ENCODE measurements around the gene ATP5F1A. TPM values are rescaled to one million over a fixed set of nuclear protein-coding genes. Genes with fewer than 3 reads are reported as not detected.
A peak's percentile ranks its signal among the peaks of the same experiment; 100 is the strongest.

ATP5F1A gene
- total and polyA plus RNA-seq, 2 experiments from 2014 or later, result 1,340 to 1,610 TPM

DNA sequence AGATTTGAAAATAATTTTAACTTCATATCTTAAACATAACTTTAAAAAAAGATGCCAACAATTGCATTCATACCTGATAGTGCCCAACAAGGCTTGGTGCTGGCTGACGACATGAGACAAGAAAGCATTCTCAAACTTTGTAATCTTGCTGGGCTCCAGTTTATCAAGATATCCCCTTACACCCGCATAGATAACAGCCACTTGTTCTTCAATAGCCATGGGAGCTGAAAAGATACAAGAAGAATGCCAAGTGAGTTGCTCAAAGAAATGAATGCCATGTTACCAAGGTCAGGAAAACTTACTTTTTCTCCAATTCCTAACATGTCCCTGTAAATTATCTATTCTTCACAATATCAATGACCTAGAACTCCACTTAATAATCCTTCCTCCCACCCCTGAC, 13.7 kb downstream of the ATP5F1A start:
- DNase-seq (ENCODE audit: low read depth in 1 of 2, low spot score in 1 of 2), result no peak
- Histone ChIP-seq H3K27me3 (no peaks in the 10 kb centered on the region), H3K4me1 (ENCODE audit: low read depth) (peaks cover 37% of the 10 kb centered on the region), H3K36me3 (peaks cover 68% of the 10 kb centered on the region), H3K4me3 (no peak overlapping the region), H3K9me3 (ENCODE audit: low read depth) (no peaks in the 10 kb centered on the region), H3K27ac (peak overlapping the region; percentile 80)
- TF ChIP-seq, protein P1, sequence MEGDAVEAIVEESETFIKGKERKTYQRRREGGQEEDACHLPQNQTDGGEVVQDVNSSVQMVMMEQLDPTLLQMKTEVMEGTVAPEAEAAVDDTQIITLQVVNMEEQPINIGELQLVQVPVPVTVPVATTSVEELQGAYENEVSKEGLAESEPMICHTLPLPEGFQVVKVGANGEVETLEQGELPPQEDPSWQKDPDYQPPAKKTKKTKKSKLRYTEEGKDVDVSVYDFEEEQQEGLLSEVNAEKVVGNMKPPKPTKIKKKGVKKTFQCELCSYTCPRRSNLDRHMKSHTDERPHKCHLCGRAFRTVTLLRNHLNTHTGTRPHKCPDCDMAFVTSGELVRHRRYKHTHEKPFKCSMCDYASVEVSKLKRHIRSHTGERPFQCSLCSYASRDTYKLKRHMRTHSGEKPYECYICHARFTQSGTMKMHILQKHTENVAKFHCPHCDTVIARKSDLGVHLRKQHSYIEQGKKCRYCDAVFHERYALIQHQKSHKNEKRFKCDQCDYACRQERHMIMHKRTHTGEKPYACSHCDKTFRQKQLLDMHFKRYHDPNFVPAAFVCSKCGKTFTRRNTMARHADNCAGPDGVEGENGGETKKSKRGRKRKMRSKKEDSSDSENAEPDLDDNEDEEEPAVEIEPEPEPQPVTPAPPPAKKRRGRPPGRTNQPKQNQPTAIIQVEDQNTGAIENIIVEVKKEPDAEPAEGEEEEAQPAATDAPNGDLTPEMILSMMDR (IDR thresholded peaks at IDR 0.05; ENCODE audit: low read depth, low read length), result no peak

DNA sequence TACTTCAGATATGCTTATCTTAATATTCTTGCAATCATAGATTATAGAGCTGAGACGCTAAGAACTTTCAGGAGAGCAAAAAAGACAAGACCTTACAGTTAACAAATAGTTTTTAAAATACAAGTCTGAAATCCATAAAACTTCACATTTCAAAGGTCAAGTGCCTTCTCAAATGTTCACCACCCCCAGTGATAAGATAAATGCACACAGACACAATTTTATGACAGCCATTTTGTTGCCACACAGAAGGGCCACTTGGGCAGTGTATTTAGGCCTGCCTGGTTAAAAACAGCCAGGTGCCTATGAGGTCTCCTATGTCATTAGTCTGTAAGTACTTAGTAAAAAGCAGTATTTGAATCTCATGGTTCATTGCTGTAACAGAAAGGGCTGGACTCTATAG, 17.9 kb downstream of the ATP5F1A start:
- H3K9me3 ChIP-seq (ENCODE audit: low read depth), result no peaks in the 10 kb centered on the region
- H3K27ac ChIP-seq, result peak overlapping the region; percentile 61
- H3K36me3 ChIP-seq, result peaks cover 29% of the 10 kb centered on the region
- H3K4me1 ChIP-seq (ENCODE audit: low read depth), result peaks cover 19% of the 10 kb centered on the region
- DNase-seq (ENCODE audit: low read depth in 1 of 2, low spot score in 1 of 2), result no peak
- no peaks in the 10 kb centered on the region for H3K27me3 ChIP-seq
- no peak overlapping the region for H3K4me3 ChIP-seq
- TF ChIP-seq, protein P1 (IDR thresholded peaks at IDR 0.05; ENCODE audit: low read depth, low read length), result no peak

DNA sequence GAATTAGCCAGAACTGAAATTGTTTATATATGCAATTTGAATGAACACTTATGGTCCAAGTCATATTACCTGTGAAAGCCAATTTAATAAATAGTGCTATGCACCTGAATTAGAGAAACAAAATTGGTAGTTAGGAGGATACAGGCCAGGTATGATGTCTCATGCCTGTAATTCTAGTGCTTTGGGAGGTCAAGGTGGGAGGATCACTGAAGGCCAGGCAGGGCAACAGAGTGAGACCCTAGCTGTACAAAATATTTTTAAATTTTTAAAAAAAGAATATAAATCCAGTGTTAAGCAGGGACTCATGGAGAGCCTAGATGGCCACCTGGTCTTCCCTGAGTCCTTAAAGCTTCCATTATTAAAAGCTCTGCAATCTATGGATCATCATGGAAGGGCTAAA, 18.8 kb downstream of the ATP5F1A start:
- peaks cover 22% of the 10 kb centered on the region for H3K36me3 ChIP-seq
- TF ChIP-seq, protein P1 (IDR thresholded peaks at IDR 0.05; ENCODE audit: low read depth, low read length), result no peak

DNA sequence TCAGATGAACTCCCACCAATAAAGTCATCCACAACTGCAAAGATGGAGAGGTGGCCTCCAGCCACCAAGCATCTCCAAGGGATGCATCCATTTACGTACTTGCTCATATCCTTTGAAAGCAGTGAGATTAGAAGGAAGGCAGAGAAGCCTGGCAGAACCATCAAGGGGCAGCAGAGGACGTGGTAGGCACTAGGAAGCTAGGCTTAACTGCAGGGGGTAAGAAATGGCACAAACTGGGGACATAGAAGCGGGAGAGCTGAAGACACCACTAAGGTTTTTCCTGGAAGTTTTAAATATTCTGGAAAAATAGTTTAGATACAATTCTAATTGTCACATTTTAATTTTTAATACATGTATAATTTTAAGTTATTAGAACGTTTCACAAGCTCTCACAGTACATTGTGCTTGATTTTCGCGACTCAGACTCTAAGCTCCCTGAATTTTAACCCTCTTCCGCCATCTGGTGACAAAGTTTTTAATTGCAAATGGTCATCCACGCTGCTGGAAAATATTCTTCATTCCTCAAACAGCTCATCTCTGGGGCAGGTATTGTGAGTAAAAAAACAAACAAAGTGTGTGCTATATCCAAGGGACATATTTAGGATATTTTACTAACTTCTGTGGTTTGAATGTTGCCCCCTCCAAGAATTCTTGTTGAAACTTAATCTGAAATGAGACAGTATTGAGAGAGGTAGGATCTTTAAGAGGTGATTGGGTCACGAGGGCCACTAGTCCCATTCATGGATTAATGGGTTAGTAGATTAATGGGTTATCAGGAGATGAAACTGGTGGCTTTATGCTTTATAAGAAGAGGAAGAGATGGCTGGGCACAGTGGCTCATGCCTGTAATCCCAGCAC, 24.4 kb downstream of the ATP5F1A start:
- Histone ChIP-seq H3K36me3 (no peaks in the 10 kb centered on the region), H3K4me1 (ENCODE audit: low read depth) (no peaks in the 10 kb centered on the region), H3K9me3 (ENCODE audit: low read depth) (no peaks in the 10 kb centered on the region), H3K4me3 (no peak overlapping the region), H3K27me3 (no peaks in the 10 kb centered on the region), H3K27ac (no peak overlapping the region)
- peak; percentile 67 to 76 for DNase-seq (ENCODE audit: low read depth in 1 of 2, low spot score in 1 of 2)
- TF ChIP-seq, protein P1 (IDR thresholded peaks at IDR 0.05; ENCODE audit: low read depth, low read length), result peak; percentile 62

More for the DNA sequence above, 18.8 kb downstream of the ATP5F1A start:
- Histone ChIP-seq H3K9me3 (ENCODE audit: low read depth) (no peaks in the 10 kb centered on the region), H3K4me3 (no peak overlapping the region), H3K27me3 (no peaks in the 10 kb centered on the region), H3K4me1 (ENCODE audit: low read depth) (peaks cover 10% of the 10 kb centered on the region), H3K27ac (no peak overlapping the region)
- DNase-seq (ENCODE audit: low read depth in 1 of 2, low spot score in 1 of 2), result no peak

DNA sequence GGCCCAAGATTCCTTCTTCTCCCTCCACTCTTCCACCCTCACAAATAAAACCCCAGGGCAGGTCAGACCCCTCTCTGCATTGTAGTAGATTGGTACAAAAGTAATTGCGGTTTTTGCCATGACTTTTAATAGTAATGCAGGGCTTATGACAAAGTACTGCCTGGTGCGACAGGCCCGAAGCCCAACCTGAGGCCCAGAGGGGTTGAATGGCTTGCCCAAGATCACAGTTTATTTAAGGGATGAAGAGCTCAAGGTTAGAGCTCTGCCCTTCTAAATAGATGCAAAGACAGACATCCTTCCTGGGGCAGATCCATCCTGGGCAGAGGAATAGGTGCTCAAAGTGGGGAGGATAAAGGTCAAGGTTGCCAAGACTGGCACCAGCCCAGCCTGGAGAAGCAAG, 25.1 kb downstream of the ATP5F1A start:
- TF ChIP-seq, protein P1 (IDR thresholded peaks at IDR 0.05; ENCODE audit: low read depth, low read length), result no peak
- H3K9me3 ChIP-seq (ENCODE audit: low read depth), result no peaks in the 10 kb centered on the region
- H3K27ac ChIP-seq, result no peak overlapping the region
- no peak for DNase-seq (ENCODE audit: low read depth in 1 of 2, low spot score in 1 of 2)
- no peaks in the 10 kb centered on the region for H3K36me3 ChIP-seq
- H3K27me3 ChIP-seq, result no peaks in the 10 kb centered on the region
- H3K4me3 ChIP-seq, result no peak overlapping the region
- H3K4me1 ChIP-seq (ENCODE audit: low read depth), result no peaks in the 10 kb centered on the region
